Activated T-helper 1 cell treated with anti-CD3 and anti-CD28 coated beads, Interleukin-2, amount 50 U/mL, for 16 hours (primary cell): ENCODE results near the gene PSMG3.
"Not testable (repeated sequence)": the region's sequence is repeated elsewhere in the genome, so short reads cannot be mapped to it uniquely, and the experiment has no call there.

Experiments used
- DNase-seq, 2 donors: peaks; one replicate each; pipeline ENCODE4 v3.0.0-alpha.2; 2020; ENCODE audit warnings: low read depth in 1 of 2, low spot score in 1 of 2

The PSMG3 gene

DNA sequence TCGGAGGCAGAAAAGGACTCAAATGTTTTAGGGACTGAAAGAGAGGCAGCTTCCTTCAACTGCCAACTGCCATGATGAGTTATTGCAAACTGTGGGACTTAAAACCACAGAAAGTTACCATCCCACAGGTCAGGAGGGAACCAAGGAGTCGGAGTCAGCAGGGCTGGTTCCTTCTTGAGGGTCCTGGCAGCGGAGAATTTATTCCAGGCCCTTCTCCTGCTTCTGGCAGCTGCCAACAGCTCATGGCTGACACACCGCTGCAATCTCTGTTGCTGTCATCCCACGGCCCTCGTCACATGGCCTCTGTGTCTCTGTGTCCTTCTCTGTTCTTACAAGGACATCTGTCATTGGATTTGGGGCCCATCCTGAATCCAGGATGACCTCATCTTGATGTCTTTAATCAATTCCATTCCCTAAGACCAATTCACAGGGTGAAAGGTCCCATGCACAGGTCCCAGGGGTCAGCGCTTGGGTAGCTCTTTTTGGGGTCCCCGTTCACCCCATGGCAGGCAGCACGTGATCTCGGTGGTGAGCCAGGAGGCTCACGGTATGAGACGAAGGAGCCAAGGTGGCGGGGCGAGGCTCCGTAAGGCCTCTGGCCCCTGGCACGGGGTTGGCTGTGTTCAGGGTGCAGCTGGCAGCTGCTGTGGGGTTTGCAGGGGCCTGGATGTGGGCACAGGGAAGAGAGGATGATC, 27.4 kb upstream of the PSMG3 start:
- no peak for DNase-seq

DNA sequence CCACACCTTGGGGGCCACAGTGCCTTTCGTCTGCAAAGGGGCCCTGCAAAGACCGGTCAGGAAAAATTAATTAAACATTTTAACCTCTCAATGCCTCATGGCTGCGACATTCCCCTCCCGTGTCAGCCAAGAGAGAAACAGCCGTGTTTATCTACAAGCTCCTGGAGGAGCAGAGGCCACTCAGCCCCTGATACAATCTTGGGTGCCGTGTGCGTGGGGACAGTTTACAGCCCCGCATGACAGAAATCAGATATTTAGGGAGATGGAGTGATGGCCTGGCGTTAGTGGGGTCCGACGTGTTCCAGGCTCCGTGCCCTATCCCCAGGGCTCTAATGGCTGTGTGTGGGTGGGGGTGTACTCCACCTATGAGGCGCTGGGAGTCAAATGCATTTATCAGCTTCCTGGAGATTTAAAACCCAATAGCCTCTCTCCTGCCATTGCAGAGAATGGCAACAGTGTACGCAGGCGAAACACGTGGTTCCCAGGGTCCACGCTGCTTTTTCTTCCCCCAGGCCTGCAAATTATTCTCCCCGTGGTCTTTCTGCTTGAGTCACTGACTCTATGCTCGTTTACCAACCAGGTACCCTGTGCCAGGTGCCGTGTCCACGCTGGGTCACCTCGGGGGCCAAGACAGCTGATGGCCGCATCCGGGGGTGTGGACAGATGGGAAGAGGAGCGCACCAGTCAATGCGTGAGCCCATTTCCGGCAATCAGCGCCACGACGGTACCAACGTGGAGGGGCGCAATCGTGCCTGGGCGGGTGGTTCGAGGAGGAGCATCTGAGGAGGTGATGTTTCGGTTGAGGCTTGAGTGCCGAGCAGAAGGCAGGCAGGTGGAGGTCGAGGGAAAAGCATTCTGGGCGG, 26.6 kb upstream of the PSMG3 start:
- DNase-seq, result no peak

DNA sequence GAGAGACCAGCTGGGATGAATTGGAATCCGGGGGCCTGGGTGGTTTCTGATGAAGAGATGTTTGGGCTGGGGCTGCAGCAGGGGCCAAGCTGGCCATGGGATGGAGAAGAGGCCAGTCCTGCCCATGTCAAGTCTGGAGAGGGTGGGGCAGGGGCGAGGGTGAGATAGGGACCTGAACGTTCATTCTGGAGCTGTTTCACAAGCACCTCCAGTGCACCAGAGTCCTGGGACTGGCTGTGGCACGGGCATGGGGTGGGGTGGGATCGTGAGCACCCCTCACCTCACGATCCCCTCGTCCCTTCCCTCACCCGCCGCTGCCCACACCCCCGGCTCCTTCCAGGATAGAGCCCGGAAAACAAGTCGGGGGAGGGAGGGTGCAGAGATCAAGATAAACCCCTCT, 25.8 kb upstream of the PSMG3 start:
- no peak for DNase-seq

DNA sequence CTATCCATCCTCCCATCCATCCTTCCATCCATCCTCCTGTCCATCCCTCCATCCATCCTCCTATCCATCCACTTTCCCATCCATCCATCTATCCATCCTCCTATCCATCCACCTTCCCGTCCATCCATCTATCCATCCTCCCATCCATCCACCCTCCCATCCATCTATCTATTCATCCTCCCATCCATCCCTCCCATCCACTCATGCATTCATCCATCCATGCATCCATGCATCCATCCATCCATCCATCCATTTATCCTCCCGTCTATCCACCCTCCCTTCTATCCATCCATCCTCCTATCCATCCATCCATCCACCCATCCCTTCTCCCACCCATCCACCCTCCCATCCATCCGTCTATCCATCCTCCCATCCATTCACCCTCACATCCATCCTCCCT, 25.2 kb upstream of the PSMG3 start:
- DNase-seq, result no peak

GRCh38 chr7:1593904-1594421, 24.1 kb upstream of the PSMG3 start:
- no peak for DNase-seq

DNA sequence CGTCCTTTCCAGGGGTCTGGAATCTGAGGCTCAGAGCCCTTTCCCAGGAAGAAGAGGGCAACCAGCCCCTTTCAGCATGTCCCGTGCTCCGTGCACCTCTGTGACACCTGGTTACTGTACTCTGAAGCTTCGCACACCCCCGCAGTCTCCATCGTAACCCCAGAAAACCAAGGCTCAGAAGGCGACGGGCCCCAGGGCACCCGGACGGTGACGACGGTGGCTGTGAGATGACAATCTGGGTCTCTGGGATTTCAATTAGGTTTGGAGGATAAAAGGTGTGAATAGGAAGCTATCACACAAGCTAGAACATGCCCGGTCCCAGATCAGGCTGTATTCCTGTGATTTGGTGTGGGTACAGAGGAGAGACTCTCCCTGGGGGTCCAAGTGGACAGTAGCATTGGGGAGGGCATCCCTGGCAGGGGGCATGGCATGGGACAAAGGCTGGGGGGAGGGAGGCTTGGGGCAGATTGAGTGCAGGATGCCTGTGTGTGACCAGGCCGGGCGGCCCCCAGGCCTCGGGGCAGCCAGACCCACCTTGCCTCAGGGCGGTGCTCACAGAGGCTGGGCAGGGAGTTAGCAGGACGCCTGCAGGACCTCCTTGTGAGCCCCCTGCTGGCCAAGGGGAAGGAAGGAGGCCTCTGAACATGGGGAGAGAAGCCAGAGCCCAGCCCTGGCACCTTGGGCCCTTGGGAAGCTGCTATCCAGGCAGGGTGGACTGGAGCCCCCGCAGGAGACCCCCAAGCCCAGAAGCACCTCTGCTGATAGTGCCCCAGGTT, 23.4 kb upstream of the PSMG3 start:
- DNase-seq, result no peak

GRCh38 chr7:1592299-1592871, 22.6 kb upstream of the PSMG3 start:
- DNase-seq, result no peak

DNA sequence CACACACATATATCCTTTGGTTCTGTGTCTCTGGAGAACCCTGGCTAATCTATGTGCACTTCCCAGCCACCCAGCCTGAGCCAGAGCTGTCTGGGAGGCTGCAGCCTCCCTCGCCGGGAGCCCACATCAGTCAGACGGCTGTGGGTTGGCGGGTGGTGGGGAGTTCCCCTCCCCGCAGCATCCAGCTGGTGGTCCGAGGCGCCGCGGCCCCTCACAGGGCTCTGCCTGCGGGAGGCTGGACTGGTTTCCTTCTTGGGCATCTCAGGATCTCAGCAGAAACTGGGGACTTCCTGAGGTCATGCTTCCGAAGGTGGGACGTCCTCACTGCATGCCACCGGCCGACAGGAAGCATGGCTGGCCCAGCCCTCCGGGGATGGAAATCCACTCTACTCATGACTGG, 22.0 kb upstream of the PSMG3 start:
- DNase-seq, result no peak

GRCh38 chr7:1591396-1591795, 21.6 kb upstream of the PSMG3 start:
- no peak for DNase-seq

GRCh38 chr7:1590887-1591286, 21.1 kb upstream of the PSMG3 start:
- DNase-seq, result no peak

DNA sequence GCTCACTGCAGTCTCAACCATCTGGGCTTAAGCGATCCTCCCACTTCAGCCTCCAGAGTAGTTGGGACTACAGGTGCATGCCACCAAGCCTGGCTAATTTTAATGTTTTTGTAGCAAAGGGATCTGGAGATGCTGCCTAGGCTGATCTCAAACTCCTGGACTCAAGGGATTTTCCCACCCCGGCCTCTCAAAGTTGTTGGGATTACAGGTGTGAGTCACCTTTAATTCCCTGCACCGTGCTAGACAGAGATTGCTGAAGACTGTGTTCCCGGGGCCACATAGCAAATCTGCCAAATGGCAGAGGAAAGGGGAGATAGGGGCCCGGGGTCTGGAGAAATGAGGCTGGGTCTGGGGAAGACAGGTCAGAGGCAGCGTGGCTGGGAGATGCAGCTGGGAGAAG, 20.6 kb upstream of the PSMG3 start:
- DNase-seq, result no peak

GRCh38 chr7:1588978-1589377, 19.1 kb upstream of the PSMG3 start:
- DNase-seq, result no peak

GRCh38 chr7:1587738-1588137, 17.9 kb upstream of the PSMG3 start:
- no peak for DNase-seq

DNA sequence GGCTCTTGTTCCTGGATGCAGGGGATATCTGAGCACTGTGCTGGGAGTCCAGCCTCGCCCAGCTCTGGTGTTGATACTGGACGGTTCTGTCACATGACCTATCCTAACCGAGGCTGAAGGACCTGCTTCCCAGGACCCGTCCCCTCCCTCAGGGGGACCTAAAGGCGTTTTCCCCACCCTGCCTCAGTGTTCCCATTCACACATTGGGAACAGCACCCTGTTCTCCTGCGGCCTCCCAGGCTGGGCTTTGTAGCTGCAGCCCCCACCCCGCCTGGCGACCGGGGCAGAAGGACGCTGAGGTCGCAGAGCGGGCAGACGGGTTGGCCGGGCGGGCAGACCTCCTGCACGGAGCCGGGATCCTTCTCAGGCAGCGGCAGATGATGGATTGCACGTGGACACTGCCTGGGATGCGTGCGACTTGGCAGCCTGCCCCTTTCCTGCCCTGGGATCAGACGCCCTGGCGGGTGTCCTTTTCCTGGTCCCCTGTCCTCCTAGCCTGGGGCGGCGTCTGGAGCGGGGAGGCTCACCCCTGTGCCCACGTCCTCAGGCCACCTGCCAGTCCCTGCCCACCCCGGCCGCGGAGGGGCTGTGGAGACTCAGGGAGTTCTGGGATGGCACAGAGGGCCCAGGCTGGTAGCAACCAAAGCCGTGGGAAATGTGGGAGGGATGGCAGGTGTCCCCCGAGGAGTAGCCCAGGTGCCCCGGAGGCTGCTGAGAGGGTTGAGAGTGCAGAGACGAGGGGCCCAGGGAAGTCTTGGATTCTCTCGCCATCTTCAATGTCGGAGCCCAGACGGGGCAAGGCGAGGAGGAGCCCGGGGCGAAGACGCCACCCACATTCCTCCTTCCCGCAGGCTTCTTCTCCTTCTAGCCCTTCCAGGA, 17.2 kb upstream of the PSMG3 start:
- DNase-seq, result no peak

- no peak for DNase-seq
These were observed 16.4 kb upstream of the PSMG3 start for GRCh38 chr7:1586126-1586826.

DNA sequence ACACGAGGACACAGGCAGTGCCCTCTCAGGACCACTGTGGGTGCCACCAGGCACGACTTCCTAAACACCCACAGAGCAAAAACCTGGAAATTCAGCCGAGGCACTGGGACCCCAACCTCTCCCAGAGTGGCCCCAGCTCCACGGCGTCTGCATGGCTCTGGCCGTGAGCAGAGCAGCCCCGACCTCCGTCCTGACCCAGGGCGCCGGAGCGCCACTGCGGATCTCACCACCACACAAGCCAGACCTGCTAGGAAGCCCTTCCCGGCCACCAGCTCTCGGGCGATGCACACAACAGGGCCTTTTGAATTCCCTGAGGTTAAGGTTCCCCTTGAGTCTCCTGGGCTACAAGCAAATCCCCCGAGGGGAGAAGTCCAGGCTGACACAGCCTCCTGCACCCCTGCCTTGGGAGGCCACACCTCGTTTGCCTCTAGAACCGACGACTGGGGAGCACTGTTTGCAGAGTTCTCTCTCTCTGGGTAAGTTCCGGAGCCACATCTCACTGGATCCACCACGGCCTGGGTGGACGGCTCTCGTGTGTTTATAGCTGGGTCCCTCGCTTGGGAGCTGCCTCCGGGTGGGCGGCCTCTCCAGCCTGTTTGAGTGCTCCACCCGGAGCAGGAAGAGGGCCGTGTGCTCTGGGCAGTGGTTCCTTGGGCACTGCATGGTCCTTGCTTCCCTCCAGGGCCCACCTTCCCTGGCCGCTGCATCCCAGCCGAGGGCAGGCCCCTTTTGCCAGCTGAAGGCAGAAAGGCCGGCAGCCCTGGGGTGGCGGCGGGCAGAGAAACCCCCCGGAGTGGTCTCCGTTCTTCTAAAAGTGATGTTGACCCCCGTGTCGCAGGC, 15.5 kb upstream of the PSMG3 start:
- no peak for DNase-seq

- no peak for DNase-seq
These were observed 14.9 kb upstream of the PSMG3 start for GRCh38 chr7:1584700-1585099.

- not testable (repeated sequence) for DNase-seq
These were observed 13.6 kb upstream of the PSMG3 start for GRCh38 chr7:1583241-1583930.
